ENCODE measurements around the gene COL11A1.

GRCh38 chr1:102899935-102900334 lies 208.4 kb downstream of the COL11A1 start:
- TF ChIP-seq CTCF (IDR thresholded peaks at IDR 0.05) (no peak), POLR2A (IDR thresholded peaks at IDR 0.05) (no peak)
